GM12878 (cell line): ENCODE measurements around the gene PRKCB. TPM values are rescaled to one million over a fixed set of nuclear protein-coding genes. Genes with fewer than 3 reads are reported as not detected.

ENCODE experiments used
- BHLHE40 ChIP-seq, 2 experiments: fragments of 450-650 bp in 1 of 2; IDR thresholded peaks; 2 replicates each; pipeline ENCODE4 v1.6.1; 2011 to 2017; ENCODE audit warnings: low read depth in 2 of 2, borderline replicate concordance in 1 of 2, improper control_type of control experiment in 1 of 2, low read length in 1 of 2, mild to moderate bottlenecking in 1 of 2
- CEBPB ChIP-seq, 2 experiments: fragments of 150-350 bp in 1 of 2; IDR thresholded peaks; 2 replicates each; pipeline ENCODE4 v1.6.1; 2012 to 2014; ENCODE audit warnings: low read depth in 2 of 2, low read length in 2 of 2, borderline replicate concordance in 1 of 2, inconsistent platforms in 1 of 2
- EED ChIP-seq: sonication (generic); IDR thresholded peaks from 2 replicates; pipeline ENCODE4 v1.6.1; 2016; ENCODE audit warnings: antibody characterized with exemption, low read depth
- EP300 ChIP-seq, 2 experiments: fragments of 150-350 bp in 1 of 2; IDR thresholded peaks; 2 replicates each; pipeline ENCODE4 v1.6.1; 2011 to 2012; ENCODE audit warnings: low read depth in 2 of 2, low read length in 2 of 2, borderline replicate concordance in 1 of 2, improper control_type of control experiment in 1 of 2, inconsistent platforms in 1 of 2; ENCODE audit not compliant: control insufficient read depth in 1 of 2
- ETV6 ChIP-seq, 2 experiments: fragments of 450-650 bp in 1 of 2; IDR thresholded peaks in 1 of 2; conservative IDR thresholded peaks in 1 of 2; 2 replicates each; pipeline ENCODE4 v1.6.1; 2014; ENCODE audit warnings: antibody characterized with exemption in 1 of 2, borderline replicate concordance in 1 of 2, low read depth in 1 of 2, mild to moderate bottlenecking in 1 of 2, moderate library complexity in 1 of 2
- GATAD2B ChIP-seq: fragments of 450-650 bp; conservative IDR thresholded peaks from 2 replicates; pipeline ENCODE4 v1.6.1; 2017; ENCODE audit warnings: low read depth, mild to moderate bottlenecking, moderate library complexity
- HDGF ChIP-seq: fragments of 450-650 bp; IDR thresholded peaks from 2 replicates; pipeline ENCODE4 v1.6.1; 2016; ENCODE audit warnings: antibody characterized with exemption
- LARP7 ChIP-seq: fragments of 450-650 bp; IDR thresholded peaks from 2 replicates; pipeline ENCODE4 v1.6.1; 2017; ENCODE audit warnings: mild to moderate bottlenecking
- MTA2 ChIP-seq: fragments of 450-650 bp; IDR thresholded peaks from 2 replicates; pipeline ENCODE4 v1.6.1; 2016; ENCODE audit warnings: low read depth, mild to moderate bottlenecking, moderate library complexity
- MTA3 ChIP-seq: IDR thresholded peaks from 2 replicates; pipeline ENCODE4 v1.6.1; 2012; ENCODE audit warnings: low read length, inconsistent platforms, borderline replicate concordance
- NBN ChIP-seq: fragments of 450-650 bp; IDR thresholded peaks from 2 replicates; pipeline ENCODE4 v1.6.1; 2016
- NR2C1 ChIP-seq: fragments of 450-650 bp; IDR thresholded peaks from 2 replicates; pipeline ENCODE4 v1.6.1; 2017; ENCODE audit warnings: antibody characterized with exemption, mild to moderate bottlenecking, moderate library complexity
- SPI1 ChIP-seq: IDR thresholded peaks from 2 replicates; pipeline ENCODE4 v1.6.1; 2011; ENCODE audit warnings: low read depth, mild to moderate bottlenecking, low read length, moderate library complexity, borderline replicate concordance; ENCODE audit not compliant: insufficient read depth
- TCF12 ChIP-seq: IDR thresholded peaks from 2 replicates; pipeline ENCODE4 v1.6.1; 2011; ENCODE audit warnings: low read depth, mild to moderate bottlenecking, low read length
- polyA plus RNA-seq, 11 experiments: library from polyadenylated mRNA; depleted of rRNA in 4 of 11; unstranded in 6 of 11; stranded (reverse) in 5 of 11; fragments of >200 nt; fragmentation: Nextera tagmentation in 4 of 11; fragmentation: Illumina TruSeq in 1 of 11; extraction: Ambion mirVana in 4 of 11; extraction: Trizol in 1 of 11; gene quantifications; 1 replicate in 1 of 11; 2 replicates in 10 of 11; pipeline versions ENCODE4 v1.2.1 to v1.2.3, GENCODE V29; 2011 to 2016; ENCODE audit warnings: inconsistent platforms in 2 of 11, missing spikeins in 2 of 11, low read depth in 1 of 11
- total RNA-seq, 4 experiments: library from RNA; depleted of rRNA in 3 of 4; stranded (reverse); fragments of >200 nt in 3 of 4; fragmentation: Illumina TruSeq in 1 of 4; extraction: Trizol in 1 of 4; gene quantifications; 2 replicates each; pipeline versions ENCODE4 v1.2.1 to v1.2.3, GENCODE V29; 2013 to 2021
- TF ChIP-seq, protein P1 (sequence below): IDR thresholded peaks from 2 replicates; pipeline ENCODE4 v1.6.1; 2012; ENCODE audit warnings: improper control_type of control experiment, low read depth, low read length; ENCODE audit not compliant: insufficient replicate concordance
- TF ChIP-seq, protein P2 (sequence below): fragments of 150-350 bp; IDR thresholded peaks from 2 replicates; pipeline ENCODE4 v1.6.1; 2014; ENCODE audit warnings: mild to moderate bottlenecking, low read depth, low read length

The PRKCB gene
- total and polyA plus RNA-seq, 10 of the 15 experiments (the other 5 are each of a cell fraction or from before 2014, with no cell fraction given) = 21.4 to 158 (median 97.3) TPM

DNA sequence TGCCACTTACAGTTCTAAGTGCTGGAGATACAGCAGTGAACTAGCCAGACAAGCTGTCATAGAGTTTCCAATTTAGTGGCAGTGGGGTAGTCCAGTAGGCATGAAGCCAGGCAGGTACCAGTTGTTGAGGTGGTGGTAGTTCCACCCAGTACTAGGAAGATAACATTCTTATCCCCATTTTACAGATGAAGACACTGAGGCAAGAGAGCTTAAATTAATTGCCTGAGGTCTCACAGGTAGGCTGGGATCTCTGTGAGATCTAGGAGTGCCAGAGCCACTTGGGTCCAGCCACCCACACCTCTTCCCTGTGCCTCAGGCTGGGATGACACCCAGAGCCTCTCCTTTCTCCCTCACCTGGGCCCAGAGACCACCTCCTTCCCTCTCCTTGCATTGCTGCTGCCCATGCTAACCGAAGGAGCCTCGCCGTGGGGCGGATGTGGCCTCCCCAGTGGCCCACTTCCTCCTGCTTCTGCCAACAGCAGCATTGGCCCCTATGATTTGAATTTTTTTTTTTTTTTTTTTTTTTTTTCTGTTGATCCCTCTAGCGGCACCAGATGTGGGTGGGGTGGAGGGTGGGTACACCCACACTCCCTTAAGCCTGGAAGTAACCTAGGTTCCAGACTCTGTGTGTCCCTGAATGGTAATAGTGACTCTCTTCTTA is 114.0 kb downstream of the PRKCB start (continued):
- TF ChIP-seq, protein P1, sequence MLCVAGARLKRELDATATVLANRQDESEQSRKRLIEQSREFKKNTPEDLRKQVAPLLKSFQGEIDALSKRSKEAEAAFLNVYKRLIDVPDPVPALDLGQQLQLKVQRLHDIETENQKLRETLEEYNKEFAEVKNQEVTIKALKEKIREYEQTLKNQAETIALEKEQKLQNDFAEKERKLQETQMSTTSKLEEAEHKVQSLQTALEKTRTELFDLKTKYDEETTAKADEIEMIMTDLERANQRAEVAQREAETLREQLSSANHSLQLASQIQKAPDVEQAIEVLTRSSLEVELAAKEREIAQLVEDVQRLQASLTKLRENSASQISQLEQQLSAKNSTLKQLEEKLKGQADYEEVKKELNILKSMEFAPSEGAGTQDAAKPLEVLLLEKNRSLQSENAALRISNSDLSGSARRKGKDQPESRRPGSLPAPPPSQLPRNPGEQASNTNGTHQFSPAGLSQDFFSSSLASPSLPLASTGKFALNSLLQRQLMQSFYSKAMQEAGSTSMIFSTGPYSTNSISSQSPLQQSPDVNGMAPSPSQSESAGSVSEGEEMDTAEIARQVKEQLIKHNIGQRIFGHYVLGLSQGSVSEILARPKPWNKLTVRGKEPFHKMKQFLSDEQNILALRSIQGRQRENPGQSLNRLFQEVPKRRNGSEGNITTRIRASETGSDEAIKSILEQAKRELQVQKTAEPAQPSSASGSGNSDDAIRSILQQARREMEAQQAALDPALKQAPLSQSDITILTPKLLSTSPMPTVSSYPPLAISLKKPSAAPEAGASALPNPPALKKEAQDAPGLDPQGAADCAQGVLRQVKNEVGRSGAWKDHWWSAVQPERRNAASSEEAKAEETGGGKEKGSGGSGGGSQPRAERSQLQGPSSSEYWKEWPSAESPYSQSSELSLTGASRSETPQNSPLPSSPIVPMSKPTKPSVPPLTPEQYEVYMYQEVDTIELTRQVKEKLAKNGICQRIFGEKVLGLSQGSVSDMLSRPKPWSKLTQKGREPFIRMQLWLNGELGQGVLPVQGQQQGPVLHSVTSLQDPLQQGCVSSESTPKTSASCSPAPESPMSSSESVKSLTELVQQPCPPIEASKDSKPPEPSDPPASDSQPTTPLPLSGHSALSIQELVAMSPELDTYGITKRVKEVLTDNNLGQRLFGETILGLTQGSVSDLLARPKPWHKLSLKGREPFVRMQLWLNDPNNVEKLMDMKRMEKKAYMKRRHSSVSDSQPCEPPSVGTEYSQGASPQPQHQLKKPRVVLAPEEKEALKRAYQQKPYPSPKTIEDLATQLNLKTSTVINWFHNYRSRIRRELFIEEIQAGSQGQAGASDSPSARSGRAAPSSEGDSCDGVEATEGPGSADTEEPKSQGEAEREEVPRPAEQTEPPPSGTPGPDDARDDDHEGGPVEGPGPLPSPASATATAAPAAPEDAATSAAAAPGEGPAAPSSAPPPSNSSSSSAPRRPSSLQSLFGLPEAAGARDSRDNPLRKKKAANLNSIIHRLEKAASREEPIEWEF = no peak
- TF ChIP-seq, protein P2, sequence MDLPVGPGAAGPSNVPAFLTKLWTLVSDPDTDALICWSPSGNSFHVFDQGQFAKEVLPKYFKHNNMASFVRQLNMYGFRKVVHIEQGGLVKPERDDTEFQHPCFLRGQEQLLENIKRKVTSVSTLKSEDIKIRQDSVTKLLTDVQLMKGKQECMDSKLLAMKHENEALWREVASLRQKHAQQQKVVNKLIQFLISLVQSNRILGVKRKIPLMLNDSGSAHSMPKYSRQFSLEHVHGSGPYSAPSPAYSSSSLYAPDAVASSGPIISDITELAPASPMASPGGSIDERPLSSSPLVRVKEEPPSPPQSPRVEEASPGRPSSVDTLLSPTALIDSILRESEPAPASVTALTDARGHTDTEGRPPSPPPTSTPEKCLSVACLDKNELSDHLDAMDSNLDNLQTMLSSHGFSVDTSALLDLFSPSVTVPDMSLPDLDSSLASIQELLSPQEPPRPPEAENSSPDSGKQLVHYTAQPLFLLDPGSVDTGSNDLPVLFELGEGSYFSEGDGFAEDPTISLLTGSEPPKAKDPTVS = no peak
- TF ChIP-seq SPI1 (peak; percentile 76; the same call in 1 of the 2 replicates), ETV6 (conservative IDR thresholded peaks at IDR 0.05 in 1 of 2, IDR thresholded peaks at IDR 0.05 in 1 of 2; ENCODE audit: borderline replicate concordance in 1 of 2, low read depth in 1 of 2) (0 out of 4 replicates have a peak, but pooled peaks of 1 of the 2 experiments have one; percentile 48), HDGF (0 out of 2 replicates have a peak, but pooled peaks have one; percentile 20), EP300 (IDR thresholded peaks at IDR 0.05; ENCODE audit: borderline replicate concordance in 1 of 2, control insufficient read depth in 1 of 2, low read depth in 2 of 2, low read length in 2 of 2) (no peak), EED (peak; percentile 50; the same call in 1 of the 2 replicates), GATAD2B (no peak), MTA3 (no peak), MTA2 (no peak), BHLHE40 (IDR thresholded peaks at IDR 0.05; ENCODE audit: borderline replicate concordance in 1 of 2, low read depth in 2 of 2, low read length in 1 of 2) (no peak), CEBPB (IDR thresholded peaks at IDR 0.05; ENCODE audit: borderline replicate concordance in 1 of 2, low read depth in 2 of 2, low read length in 2 of 2) (no peak), NBN (0 out of 2 replicates have a peak, but pooled peaks have one; percentile 15), NR2C1 (no peak), TCF12 (no peak), LARP7 (no peak)
